Fibroblast of lung (primary cell): ENCODE measurements around the gene LRRC46. TPM values are rescaled to one million over a fixed set of nuclear protein-coding genes. Genes with fewer than 3 reads are reported as not detected.

ENCODE experiments used
- DNase-seq, 2 donors: peaks; one replicate each; pipeline versions ENCODE4 v3.0.0 to v3.0.0-alpha.2; 2010; ENCODE audit warnings: low read depth in 2 of 2
- H2AFZ ChIP-seq: 2 replicates; pipeline ENCODE4 v1.5.1; 2012; ENCODE audit warnings: low read length, control low read depth, inconsistent platforms
- H3K27ac ChIP-seq: 2 replicates; pipeline ENCODE4 v1.5.1; 2011; ENCODE audit warnings: low read length, control low read depth; ENCODE audit not compliant: insufficient read depth
- H3K27me3 ChIP-seq: 2 replicates; pipeline ENCODE4 v1.5.1; 2011; ENCODE audit warnings: mild to moderate bottlenecking, low read length; ENCODE audit not compliant: control insufficient read depth, insufficient read depth
- H3K36me3 ChIP-seq: 2 replicates; pipeline ENCODE4 v1.5.1; 2011; ENCODE audit warnings: low read length; ENCODE audit not compliant: control insufficient read depth, insufficient read depth
- H3K4me1 ChIP-seq: 2 replicates; pipeline ENCODE4 v1.5.1; 2011; ENCODE audit warnings: low read length; ENCODE audit not compliant: control insufficient read depth, insufficient read depth; ENCODE audit errors: extremely low read depth
- H3K4me2 ChIP-seq: 2 replicates; pipeline ENCODE4 v1.5.1; 2011; ENCODE audit warnings: low read length, control low read depth; ENCODE audit not compliant: insufficient read depth; ENCODE audit errors: extremely low read depth
- H3K4me3 ChIP-seq, 4 experiments: fragments of 200-600 bp in 1 of 4; sonication (generic) in 1 of 4; replicated peaks in 1 of 4; 2 replicates each; pipeline ENCODE4 v1.5.1; 2011 to 2016; ENCODE audit warnings: low read length in 4 of 4, low read depth in 3 of 4, mild to moderate bottlenecking in 3 of 4, control low read depth in 2 of 4, inconsistent platforms in 1 of 4, mixed read lengths in 1 of 4; ENCODE audit not compliant: insufficient read depth in 1 of 4; ENCODE audit errors: control extremely low read depth in 1 of 4
- H3K79me2 ChIP-seq: 2 replicates; pipeline ENCODE4 v1.5.1; 2012; ENCODE audit warnings: mild to moderate bottlenecking, low read length, inconsistent platforms; ENCODE audit not compliant: control insufficient read depth, insufficient read depth
- H3K9ac ChIP-seq: 2 replicates; pipeline ENCODE4 v1.5.1; 2011; ENCODE audit warnings: mild to moderate bottlenecking, low read length, control low read depth; ENCODE audit not compliant: insufficient read depth
- H3K9me3 ChIP-seq: 2 replicates; pipeline ENCODE4 v1.5.1; 2012; ENCODE audit warnings: low read depth, low read length; ENCODE audit not compliant: control insufficient read depth, insufficient read depth
- H4K20me1 ChIP-seq: 2 replicates; pipeline ENCODE4 v1.5.1; 2011; ENCODE audit warnings: low read length; ENCODE audit not compliant: control insufficient read depth, insufficient read depth; ENCODE audit errors: extremely low read depth
- EZH2 ChIP-seq: IDR thresholded peaks from 2 replicates; pipeline ENCODE4 v1.5.1; 2012; ENCODE audit warnings: low read length, control low read depth, mild to moderate bottlenecking; ENCODE audit errors: missing control alignments
- polyA plus RNA-seq, 2 donors: library from polyadenylated mRNA; depleted of rRNA in 1 of 2; stranded (reverse) in 1 of 2; unstranded in 1 of 2; fragments of >200 nt; gene quantifications; 2 replicates each; pipeline ENCODE4 v1.2.1, GENCODE V29; 2011 to 2012; ENCODE audit warnings: missing spikeins in 1 of 2
- total RNA-seq: library from RNA; depleted of rRNA; stranded (reverse); fragments of >200 nt; gene quantifications from 2 replicates; pipeline ENCODE4 v1.2.1, GENCODE V29; 2014
- TF ChIP-seq, protein P1 (sequence below), 2 donors: IDR thresholded peaks in 1 of 2; conservative IDR thresholded peaks in 1 of 2; 1 replicate in 1 of 2; 2 replicates in 1 of 2; pipeline ENCODE4 v1.5.1; 2011 to 2012; ENCODE audit warnings: low read length in 2 of 2, control low read depth in 1 of 2, inconsistent platforms in 1 of 2, low read depth in 1 of 2, mild to moderate bottlenecking in 1 of 2

The LRRC46 gene
- total and polyA plus RNA-seq, 2 donors (not counting 1 experiment from before 2014, with no cell fraction given), result under 0.01 to 0.19 TPM

DNA sequence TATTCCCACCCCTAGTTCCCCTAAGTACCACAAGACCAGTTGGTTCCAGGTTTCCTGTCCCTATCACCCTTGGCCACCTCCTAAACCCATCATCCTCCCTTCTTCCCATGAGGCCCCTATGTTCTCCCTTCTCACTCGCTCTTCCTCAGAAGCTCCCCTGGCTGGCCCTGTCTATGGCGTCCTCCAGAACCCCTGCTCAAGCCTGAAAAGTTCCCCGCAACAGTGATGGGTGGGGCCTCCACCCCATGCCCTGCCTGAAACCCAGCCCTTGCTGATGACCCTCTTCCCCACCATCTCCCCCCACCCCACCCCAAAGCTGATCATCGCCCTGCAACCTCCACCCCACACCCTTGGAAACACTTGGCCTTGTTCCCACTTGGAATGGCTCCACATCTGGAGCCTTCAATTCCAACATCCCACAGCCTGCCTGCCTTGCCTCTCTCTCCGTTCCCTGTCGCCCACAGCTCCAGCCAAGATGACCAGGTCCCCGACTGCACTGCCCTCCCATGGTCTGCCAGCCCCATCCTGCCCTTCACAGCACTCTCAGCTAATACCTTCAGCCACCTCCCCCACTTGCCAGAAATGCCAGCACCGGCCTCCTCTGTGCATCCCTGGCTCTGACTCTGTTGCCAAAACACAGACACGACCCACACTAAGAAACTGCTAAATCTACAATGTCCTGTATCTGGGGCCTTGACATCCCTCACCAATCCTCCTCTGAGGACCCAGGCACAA is 20.4 kb upstream of the LRRC46 start:
- H3K9ac ChIP-seq, result no peak overlapping the region
- no peak overlapping the region for H3K4me2 ChIP-seq
- H3K4me1 ChIP-seq, result peaks cover 4% of the 10 kb centered on the region
- H3K36me3 ChIP-seq, result peaks cover 5% of the 10 kb centered on the region
- H3K9me3 ChIP-seq, result no peaks in the 10 kb centered on the region
- no peak overlapping the region for H3K27ac ChIP-seq
- no peak overlapping the region for H2AFZ ChIP-seq
- peaks cover 2% of the 10 kb centered on the region for H3K27me3 ChIP-seq
- TF ChIP-seq EZH2, result no peak
- TF ChIP-seq, protein P1, sequence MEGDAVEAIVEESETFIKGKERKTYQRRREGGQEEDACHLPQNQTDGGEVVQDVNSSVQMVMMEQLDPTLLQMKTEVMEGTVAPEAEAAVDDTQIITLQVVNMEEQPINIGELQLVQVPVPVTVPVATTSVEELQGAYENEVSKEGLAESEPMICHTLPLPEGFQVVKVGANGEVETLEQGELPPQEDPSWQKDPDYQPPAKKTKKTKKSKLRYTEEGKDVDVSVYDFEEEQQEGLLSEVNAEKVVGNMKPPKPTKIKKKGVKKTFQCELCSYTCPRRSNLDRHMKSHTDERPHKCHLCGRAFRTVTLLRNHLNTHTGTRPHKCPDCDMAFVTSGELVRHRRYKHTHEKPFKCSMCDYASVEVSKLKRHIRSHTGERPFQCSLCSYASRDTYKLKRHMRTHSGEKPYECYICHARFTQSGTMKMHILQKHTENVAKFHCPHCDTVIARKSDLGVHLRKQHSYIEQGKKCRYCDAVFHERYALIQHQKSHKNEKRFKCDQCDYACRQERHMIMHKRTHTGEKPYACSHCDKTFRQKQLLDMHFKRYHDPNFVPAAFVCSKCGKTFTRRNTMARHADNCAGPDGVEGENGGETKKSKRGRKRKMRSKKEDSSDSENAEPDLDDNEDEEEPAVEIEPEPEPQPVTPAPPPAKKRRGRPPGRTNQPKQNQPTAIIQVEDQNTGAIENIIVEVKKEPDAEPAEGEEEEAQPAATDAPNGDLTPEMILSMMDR (conservative IDR thresholded peaks at IDR 0.05 in 1 of 2, IDR thresholded peaks at IDR 0.05 in 1 of 2; ENCODE audit: low read depth in 1 of 2, low read length in 2 of 2), result no peak
- no peak for DNase-seq
- H4K20me1 ChIP-seq, result no peaks in the 10 kb centered on the region
- H3K79me2 ChIP-seq, result no peaks in the 10 kb centered on the region
- H3K4me3 ChIP-seq, result no peak overlapping the region

DNA sequence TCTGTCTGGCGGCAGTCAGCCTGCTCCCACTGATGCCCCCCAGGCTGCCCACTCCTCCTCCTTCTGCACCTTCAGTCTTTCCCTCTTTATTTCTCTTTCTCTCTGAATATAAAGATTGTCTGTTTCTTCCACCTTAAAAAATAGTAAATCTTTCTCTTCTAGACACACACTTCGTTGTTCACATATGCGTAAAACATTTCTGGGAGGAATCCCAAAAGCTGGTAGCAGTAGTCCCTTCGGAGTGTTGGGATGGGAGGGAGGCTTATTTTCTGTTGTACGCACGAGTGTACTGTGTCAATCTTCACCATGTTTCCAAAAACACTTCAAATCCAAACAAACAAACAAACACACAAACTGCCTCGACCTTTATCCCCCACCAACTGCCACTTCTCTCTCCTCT is 19.8 kb upstream of the LRRC46 start:
- Histone ChIP-seq H2AFZ (no peak overlapping the region), H3K9me3 (no peaks in the 10 kb centered on the region), H3K27me3 (peaks cover 2% of the 10 kb centered on the region), H3K4me3 (no peak overlapping the region), H3K79me2 (no peaks in the 10 kb centered on the region), H3K4me2 (no peak overlapping the region), H3K36me3 (peaks cover 5% of the 10 kb centered on the region), H3K9ac (no peak overlapping the region), H3K27ac (no peak overlapping the region), H4K20me1 (no peaks in the 10 kb centered on the region), H3K4me1 (peaks cover 4% of the 10 kb centered on the region)
- no peak for TF ChIP-seq EZH2
- TF ChIP-seq, protein P1 (conservative IDR thresholded peaks at IDR 0.05 in 1 of 2, IDR thresholded peaks at IDR 0.05 in 1 of 2; ENCODE audit: low read depth in 1 of 2, low read length in 2 of 2), result no peak
- no peak for DNase-seq

GRCh38 chr17:47812146-47812920 is 19.1 kb upstream of the LRRC46 start:
- no peak overlapping the region for H3K4me2 ChIP-seq
- H2AFZ ChIP-seq, result no peak overlapping the region
- H3K9ac ChIP-seq, result no peak overlapping the region
- peaks cover 5% of the 10 kb centered on the region for H3K36me3 ChIP-seq
- no peaks in the 10 kb centered on the region for H3K79me2 ChIP-seq
- H3K4me1 ChIP-seq, result peaks cover 4% of the 10 kb centered on the region
- H3K9me3 ChIP-seq, result no peaks in the 10 kb centered on the region
- peaks cover 2% of the 10 kb centered on the region for H3K27me3 ChIP-seq
- no peak overlapping the region for H3K4me3 ChIP-seq
- no peak for DNase-seq
- H4K20me1 ChIP-seq, result no peaks in the 10 kb centered on the region
- H3K27ac ChIP-seq, result no peak overlapping the region
- TF ChIP-seq EZH2, result no peak
- TF ChIP-seq, protein P1 (conservative IDR thresholded peaks at IDR 0.05 in 1 of 2, IDR thresholded peaks at IDR 0.05 in 1 of 2; ENCODE audit: low read depth in 1 of 2, low read length in 2 of 2), result no peak
